Right lobe of liver (tissue), 5 donors: ENCODE measurements around the gene ANKRD18A. TPM values are rescaled to one million over a fixed set of nuclear protein-coding genes. Genes with fewer than 3 reads are reported as not detected.

Experiments used
- small RNA-seq, 2 experiments: library from RNA; depleted of rRNA; stranded (forward); fragments of <200 nt; gene quantifications; one replicate each; pipeline ENCODE3, GENCODE V24; 2016
- total RNA-seq, 6 experiments: library from RNA; depleted of rRNA in 2 of 6; stranded (reverse); fragments of >200 nt in 2 of 6; fragmentation: NEBNext Ultra II Directional in 3 of 6; extraction: Animal tissue kit (Norgen Biotek cat#: 25700) in 3 of 6; gene quantifications; one replicate each; pipeline versions ENCODE4 v1.1.0 to v1.2.4, GENCODE V29; 2016 to 2023
- donor health status: DM: no; HTN: no; CAD: no.
- donor health status: DM: no; HTN: no; CAD: no.
- donor health status: DM: no; HTN: yes; CAD: no.
- donor health status: DM: no; HTN: yes; CAD: no.

ANKRD18A gene
- total RNA-seq, 6 experiments from 2014 or later = 0.87 to 4.5 (median 1.7) TPM

Small RNAs within 50 kb of the gene (small RNA-seq; reads per million reads assigned to genes)
- gene AL390726.1 (0 reads per million in 2 experiments), gene AL390726.2 (0 reads per million in 2 experiments), gene AL390726.3 (0 reads per million in 2 experiments), gene AL390726.4 (0 reads per million in 2 experiments), gene AL390726.5 (0 reads per million in 2 experiments)

Other genes starting within 250 kb of the ANKRD18A start
- 100 to 1,000 TPM in 2 of 6 experiments, 10 to 100 TPM in 4; 61.6 to 179 (median 81.8) TPM for gene ALDH1B1, start 227.9 kb downstream of the ANKRD18A start, total RNA-seq
- gene IGFBPL1, start 196.1 kb downstream of the ANKRD18A start, total RNA-seq = 1 to 10 TPM in 2 of 6 experiments, under 1 TPM in 3, not detected in 1; 0.20 to 2.7 (median 0.44) TPM
- gene FAM240B, start 99.5 kb upstream of the ANKRD18A start, total RNA-seq = not detected